ENCODE results near the gene KDM8. TPM values are rescaled to one million over a fixed set of nuclear protein-coding genes. Genes with fewer than 3 reads are reported as not detected.

KDM8 gene
- total RNA-seq, 4 donors from 2014 or later: 2.0 to 4.6 (median 2.6) TPM

DNA sequence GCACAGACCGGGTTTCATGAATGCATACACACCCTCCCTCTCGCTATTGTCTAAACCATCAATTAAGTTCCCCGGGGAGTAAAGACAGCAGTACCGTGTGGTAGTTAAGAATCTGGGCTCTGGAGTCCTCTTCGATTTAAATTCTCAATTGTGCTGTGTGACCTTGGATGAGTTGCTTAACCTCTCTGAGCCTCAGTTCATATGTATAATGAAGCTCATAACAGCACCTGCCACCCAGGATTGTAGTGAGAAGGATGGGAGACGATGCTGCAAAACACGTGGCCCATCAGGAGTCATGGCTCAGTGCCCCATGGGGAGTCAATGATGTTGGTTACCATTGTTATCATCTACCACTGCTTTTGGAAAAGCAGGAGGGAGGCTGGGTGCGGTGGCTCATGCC lies 34.5 kb upstream of the KDM8 start:
- TF ChIP-seq, protein P1, sequence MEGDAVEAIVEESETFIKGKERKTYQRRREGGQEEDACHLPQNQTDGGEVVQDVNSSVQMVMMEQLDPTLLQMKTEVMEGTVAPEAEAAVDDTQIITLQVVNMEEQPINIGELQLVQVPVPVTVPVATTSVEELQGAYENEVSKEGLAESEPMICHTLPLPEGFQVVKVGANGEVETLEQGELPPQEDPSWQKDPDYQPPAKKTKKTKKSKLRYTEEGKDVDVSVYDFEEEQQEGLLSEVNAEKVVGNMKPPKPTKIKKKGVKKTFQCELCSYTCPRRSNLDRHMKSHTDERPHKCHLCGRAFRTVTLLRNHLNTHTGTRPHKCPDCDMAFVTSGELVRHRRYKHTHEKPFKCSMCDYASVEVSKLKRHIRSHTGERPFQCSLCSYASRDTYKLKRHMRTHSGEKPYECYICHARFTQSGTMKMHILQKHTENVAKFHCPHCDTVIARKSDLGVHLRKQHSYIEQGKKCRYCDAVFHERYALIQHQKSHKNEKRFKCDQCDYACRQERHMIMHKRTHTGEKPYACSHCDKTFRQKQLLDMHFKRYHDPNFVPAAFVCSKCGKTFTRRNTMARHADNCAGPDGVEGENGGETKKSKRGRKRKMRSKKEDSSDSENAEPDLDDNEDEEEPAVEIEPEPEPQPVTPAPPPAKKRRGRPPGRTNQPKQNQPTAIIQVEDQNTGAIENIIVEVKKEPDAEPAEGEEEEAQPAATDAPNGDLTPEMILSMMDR (IDR thresholded peaks at IDR 0.05): no peak
- no peak for ATAC-seq (ENCODE audit: low FRiP score)
- no peak for DNase-seq (ENCODE audit: low spot score)

DNA sequence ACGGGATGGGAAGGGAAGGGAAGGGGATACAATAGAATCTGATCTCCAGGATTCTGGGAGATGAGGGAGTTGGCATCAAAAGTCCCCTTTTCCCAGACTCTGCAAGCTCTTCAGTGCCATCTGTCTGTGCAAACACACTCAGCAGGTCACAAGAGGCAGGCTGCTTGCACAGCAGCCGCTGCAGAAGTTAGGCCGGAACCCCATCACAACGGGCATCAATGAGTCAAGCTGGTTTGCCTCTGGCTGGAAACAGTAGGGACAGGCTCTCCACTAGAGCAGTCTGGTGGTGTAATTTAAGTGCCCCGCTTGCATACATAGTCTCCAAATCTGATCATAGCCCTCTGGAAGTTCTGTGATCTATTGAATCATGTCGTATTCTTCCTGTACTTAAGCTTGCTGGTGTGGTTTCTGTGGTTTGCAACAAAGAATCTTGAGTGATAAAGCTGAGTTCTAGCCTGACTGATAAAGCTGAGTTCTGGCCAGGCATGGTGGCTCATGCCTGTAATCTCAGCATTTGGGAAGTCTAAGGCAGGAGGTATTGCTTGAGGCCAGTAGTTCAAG lies 33.7 kb upstream of the KDM8 start:
- ATAC-seq (ENCODE audit: low FRiP score) (no peak), DNase-seq (ENCODE audit: low spot score) (no peak)
- TF ChIP-seq, protein P1 (IDR thresholded peaks at IDR 0.05): no peak

DNA sequence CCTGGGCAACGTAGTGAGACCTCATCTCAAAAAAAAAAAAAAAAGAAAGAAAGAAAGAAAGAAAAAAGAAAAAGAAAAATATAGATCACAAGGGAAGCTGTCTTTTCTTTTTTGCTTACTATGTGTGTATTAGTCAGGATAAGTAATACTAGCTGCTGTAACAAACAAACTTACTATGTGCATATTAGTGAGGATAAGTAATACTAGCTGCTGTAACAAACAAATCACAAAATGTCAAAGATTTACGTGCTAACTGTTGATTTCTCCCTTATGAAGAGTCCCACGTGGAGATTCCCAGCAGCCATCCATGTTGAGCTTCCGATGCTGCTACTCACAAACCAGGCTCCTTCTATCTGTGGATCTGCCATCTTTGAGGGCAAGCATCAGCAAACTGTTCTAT lies 31.7 kb upstream of the KDM8 start:
- ATAC-seq (ENCODE audit: low FRiP score): no peak
- TF ChIP-seq, protein P1 (IDR thresholded peaks at IDR 0.05): no peak
- no peak for DNase-seq (ENCODE audit: low spot score)

DNA sequence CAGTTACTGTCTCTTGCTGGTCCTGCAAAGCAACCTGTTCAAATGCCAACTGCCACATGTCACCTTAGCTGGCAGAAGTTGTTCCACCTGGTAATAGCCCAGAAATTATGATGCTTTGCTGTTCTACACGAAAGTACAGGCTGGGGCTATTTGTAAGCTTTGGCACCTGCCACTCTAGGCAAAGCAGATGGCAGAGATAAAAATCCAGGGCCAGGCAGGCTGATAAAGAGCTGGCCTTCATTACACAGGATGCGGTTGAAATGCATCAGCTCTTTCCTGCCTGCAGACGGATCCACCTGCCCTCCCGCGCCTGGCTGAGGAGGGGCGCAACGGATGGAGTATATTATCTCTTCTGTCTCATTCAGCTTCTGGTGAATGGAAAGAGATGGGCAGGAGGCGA lies 29.3 kb upstream of the KDM8 start:
- TF ChIP-seq, protein P1 (IDR thresholded peaks at IDR 0.05): no peak
- DNase-seq (ENCODE audit: low spot score) (no peak), ATAC-seq (ENCODE audit: low FRiP score) (no peak)

DNA sequence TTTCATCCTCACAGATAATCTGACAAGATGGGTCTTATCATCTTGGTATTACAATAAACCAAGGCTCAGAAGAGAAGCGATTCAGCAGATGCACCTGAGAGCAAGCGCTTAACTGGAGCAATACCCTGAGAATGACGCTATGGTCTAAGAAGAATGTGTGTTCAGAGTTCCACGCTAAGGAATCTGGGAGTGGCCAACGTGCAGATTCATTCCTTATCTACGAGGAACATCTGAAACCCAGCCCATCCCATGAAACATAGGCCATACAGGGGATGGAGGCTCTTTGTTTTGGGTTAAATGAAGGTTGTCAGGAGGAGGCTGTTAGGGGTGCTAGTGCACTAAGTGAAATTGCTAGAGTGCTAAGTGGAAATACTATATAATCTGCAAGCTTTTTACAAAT lies 28.5 kb upstream of the KDM8 start:
- DNase-seq (ENCODE audit: low spot score) (no peak), ATAC-seq (ENCODE audit: low FRiP score) (no peak)
- TF ChIP-seq, protein P1 (IDR thresholded peaks at IDR 0.05): no peak

DNA sequence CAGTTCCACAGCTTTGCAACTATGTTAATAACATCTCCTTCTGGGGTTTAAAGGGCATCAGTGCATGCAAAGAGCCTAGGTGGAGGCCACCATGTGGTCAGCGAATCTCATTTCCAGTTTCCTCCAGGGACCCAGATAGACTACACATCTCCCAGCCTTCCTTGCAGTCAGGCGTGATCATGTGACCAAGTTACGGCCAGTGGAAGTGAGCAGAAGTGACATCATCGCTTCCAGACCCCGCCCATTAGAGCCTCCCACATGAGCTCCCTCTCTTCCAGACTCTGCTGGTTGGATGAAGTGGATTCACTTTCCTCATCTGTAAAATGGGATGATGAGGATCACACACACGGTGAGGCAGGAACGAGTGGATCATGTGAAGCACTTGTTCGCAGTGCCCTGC lies 27.4 kb upstream of the KDM8 start:
- ATAC-seq (ENCODE audit: low FRiP score) (no peak), DNase-seq (ENCODE audit: low spot score) (no peak)
- TF ChIP-seq, protein P1 (IDR thresholded peaks at IDR 0.05): no peak

DNA sequence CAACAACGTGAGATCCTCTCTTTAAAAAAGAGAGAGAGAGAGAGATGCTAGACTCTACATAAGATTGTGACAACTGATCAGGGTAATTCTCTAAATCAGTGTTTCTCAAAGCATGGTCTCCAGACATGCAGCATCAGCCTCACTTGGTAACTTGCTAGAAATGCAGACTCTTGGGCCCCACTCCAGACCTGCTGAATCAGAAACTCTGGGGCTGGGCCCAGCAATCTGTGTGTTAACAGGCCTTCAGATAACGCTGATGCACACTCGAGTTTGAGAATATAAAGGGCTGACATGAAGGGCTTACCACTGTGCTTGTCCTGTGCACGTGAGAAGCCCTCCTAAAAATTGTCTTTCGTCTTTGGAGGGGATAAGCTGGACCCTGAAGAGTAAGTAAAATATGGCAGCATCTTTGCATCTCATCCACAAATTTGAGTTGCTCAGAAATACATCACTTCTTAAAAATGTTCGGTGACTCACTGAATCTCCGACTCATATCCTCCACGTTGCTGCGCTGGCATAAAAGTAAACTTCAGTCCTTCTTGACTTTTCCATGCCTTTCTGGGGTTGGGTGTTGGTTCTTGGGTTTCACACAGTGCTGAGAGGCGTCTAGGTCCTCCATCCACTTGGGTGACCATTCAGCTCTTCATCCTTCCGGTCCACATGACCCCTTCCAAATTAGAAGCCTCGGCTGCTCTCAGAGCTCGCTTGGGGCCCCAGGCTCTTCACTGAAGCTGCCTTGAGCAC lies 26.1 kb upstream of the KDM8 start:
- TF ChIP-seq, protein P1 (IDR thresholded peaks at IDR 0.05): no peak
- ATAC-seq (ENCODE audit: low FRiP score): no peak
- no peak for DNase-seq (ENCODE audit: low spot score)
